Esophagus mucosa (tissue), 1 donor: ENCODE measurements around the gene ZNF382. TPM values are rescaled to one million over a fixed set of nuclear protein-coding genes. Genes with fewer than 3 reads are reported as not detected.
"Not testable (repeated sequence)": the region's sequence is repeated elsewhere in the genome, so short reads cannot be mapped to it uniquely, and the experiment has no call there.

Source experiments
- ATAC-seq: fragments of 200-7000 bp; cut with Tn5 transposase; one replicate; pipeline ENCODE4 v1.9.1; 2020
- total RNA-seq: library from RNA; stranded (reverse); gene quantifications from one replicate; pipeline ENCODE4 v1.2.4, GENCODE V29; 2023
- donor health status: DM: yes; HTN: yes; CAD: no.

The ZNF382 gene
- 0.72 TPM for total RNA-seq

DNA sequence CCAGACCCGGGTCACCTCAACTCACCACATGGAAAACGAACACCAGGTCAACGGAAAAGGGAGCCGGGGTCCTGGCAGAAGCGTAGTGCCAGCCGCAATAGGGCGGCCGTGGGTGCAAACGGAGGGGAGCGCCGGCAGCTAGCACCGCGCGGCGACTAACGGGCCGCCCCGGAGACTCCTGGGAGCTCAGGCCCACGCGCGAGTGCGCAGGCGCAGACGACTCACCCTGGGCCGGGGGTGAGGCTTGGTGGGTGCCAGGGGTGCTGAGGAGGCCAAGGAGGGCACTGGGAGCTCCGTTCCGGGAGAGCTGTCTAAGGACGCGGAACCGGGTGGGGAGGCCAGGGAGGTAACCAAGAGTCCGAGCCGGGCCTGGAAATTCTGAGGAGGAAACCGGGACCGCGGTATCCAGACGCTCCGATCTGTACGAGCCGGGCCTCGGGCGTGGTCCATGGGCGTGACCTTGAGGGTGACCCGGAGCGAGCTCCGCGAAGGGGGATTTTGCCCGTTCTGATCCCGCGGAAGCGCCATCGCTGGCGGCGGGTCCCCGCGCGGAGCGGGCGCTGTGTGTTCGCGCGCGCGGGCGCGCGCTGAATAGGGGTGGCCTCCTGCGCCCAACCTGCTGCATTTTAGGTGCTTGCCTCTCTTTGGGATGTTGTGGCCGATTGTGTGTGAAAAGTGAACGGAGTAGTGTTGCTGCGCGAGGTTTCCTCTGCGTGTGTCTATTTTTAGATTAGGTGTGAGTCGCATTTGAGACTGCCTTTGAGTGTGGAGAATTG, at the start of gene ZNF382:
Gene ZNF382, plus strand, starts transcription at position 213 of the 776 bp plus-strand sequence. CDS start 4,602 bp downstream, outside the sequence.
- ATAC-seq = peak; percentile 84

DNA sequence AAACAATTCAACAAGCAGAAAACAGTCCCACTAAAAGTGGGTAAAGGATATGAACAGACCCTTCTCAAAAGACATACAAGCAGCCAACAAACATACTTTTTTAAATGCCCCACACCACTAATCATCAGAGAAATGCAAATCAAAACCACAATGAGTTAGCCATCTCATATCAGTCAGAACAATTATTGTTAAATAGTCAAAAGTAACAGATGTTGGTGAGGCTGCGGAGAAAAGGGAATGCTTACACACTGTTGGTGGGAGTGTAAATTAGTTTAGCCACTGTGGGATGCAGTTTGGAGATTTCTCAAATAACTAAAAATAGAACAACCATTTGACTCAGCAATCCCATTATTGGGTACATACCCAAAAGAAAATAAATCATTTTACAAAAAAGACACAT, 40.7 kb upstream of the ZNF382 start:
- ATAC-seq = no peak

- ATAC-seq = no peak
Observed at GRCh38 chr19:36572593-36573019, 32.5 kb upstream of the ZNF382 start.

DNA sequence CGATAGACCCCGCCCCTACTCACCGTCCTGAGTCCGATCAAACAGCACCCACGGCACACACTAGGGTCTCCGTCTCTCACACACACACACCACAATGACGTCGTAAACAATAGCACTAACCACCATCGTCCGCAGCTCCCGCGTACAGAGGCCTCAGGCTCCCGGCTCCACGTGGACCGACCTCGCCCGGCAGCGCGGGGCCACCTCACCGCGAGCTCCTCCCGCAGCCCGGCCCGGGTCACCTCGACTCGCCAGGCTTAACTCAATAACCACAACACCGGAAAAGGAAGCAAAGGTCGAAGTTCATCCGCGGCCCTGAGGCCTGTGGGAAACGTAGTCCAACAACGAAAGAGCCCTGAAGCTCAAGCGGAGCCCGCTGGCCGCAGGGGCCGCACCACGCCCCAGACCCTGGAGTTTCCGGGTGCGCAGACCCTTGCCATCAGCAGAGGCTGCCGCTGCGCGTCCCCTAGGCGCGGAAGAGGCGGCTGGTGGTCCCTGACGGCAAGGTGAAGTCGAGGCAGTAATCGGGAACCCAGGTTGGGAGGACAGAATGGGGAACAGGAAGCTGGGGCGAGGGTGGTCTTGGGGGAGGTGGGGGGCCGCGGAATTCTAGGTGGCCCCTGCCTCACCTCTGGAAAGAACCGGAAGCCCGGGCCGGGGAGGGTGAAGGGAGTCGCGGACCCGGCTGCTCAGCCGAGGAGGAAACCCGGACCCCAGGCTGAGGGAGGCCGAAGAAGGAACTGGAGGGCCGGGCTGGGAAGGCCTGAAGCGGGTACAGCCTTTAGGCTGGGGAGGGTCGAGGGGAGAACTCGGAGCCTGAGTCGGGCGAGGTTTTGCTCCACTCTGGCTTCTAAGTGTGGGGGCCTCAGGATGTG, 31.9 kb upstream of the ZNF382 start, which contains the start of gene ZNF529:
Gene ZNF529, minus strand, starts transcription at position 273 of the 875 bp plus-strand sequence. CDS start 946 bp downstream, outside the sequence.
- peak; percentile 98 for ATAC-seq

DNA sequence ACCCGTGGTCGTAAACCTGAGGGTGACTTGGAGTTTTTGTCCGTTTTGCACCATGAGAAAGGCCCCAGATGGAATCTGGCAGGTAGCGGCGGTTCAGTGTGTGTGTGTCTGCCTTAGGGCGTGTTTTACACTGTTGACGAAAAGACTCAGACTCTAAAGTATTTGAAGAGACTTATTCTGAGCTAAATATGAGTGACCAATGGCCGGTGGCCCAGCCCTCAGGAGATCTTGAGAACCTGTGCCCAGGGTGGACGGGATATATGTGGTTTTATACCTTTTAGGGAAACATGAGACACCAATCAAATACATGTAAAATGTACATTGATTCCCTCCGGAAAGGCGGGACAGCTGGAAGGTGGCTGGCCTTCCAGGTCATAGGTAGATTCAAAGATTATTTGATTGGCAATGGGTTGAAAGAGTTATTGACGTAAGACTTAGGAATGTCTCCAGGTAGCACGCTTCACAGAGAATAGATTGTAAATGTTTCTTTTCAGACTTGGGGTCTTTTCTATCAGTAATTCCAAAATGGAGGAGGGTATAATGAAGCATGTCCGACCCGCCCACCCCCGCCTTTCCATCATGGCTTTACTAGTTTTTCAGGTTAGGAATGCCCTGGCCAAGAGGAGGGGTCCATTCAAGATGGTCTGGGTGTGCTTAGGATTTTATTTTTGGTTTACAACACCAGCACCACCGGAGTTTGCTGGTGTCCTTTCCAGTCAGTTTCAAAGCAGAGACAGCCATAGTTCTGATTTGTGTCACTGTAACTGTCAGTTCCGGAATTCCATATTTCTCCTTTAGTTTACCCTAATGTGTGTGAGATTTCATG, 31.0 kb upstream of the ZNF382 start:
- peak; percentile 34 for ATAC-seq

DNA sequence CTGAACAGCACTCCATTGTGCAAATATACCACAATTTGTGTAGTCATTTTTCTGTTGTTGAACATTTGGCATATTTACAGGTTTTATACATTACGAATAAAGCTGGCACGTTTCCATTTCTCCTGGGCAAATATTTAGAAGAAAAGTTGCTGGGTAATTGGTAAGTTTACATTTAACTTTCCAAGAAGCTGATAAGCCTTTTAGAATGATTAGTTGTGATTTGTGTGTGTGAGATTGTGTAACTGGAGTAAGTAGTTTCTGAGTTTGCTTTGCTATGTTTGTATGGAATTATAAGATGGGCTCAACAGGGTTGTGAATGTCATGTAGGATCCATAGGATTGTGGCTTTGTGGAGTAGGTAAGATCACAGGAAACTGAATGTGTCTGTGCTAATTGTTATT, 30.4 kb upstream of the ZNF382 start:
- no peak for ATAC-seq

DNA sequence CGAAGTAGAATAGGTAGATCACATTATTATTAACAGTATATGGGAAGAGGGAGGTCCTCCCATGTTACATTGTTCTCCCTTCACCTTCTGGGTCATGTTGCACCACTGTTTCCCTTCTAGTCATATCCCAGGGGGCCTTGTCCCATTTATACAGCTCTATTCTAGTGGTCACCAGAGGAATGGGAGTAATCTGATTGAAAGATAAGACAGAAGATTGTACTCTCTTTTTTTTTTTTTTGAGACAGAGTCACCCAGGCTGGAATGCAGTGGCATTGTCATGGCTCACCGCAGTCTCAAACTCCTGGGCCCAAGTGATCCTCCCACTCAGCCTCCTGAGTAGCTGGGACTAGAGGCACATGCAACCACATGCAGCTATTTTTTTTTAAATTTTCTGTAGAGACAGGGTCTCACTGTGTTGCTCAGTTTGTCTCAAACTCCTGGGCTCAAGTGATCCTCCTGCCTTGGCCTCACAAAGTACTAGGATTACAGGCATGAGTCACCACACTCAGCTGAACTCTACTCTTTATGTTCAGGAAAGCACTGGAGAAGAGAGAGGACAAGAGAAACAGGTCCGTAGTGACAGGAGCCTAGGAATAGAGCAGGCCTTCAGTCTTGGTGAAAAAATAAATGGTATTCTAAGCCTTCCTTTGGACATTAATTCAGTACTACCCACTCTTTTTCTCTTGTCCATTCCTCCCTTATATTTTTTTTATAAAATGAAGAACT, 27.7 kb upstream of the ZNF382 start:
- ATAC-seq = no peak

GRCh38 chr19:36579255-36579654, 25.9 kb upstream of the ZNF382 start:
- ATAC-seq = no peak

DNA sequence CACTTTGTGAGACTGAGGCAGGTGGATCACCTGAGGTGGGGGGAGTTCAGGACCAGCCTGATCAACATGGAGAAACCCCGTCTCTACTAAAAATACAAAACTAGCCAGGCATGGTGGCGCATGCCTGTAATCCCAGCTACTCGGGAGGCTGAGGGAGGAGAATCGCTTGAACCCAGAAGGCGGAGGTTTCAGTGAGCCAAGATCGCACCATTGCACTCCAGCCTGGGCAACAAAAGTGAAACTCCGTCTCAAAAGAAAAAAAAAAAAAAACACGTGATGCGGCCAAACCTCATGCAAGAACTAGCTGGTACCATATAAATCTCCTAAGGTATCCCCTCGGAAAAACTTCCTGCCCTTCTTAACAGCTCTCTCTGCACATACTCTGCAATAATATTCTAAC, 2.4 kb upstream of the ZNF382 start:
- not testable (repeated sequence) for ATAC-seq

- ATAC-seq = peak; percentile 85
Observed at GRCh38 chr19:36604656-36605100, 435 bp upstream of the ZNF382 start.

GRCh38 chr19:36605877-36606478, 865 bp downstream of the ZNF382 start:
- no peak for ATAC-seq

DNA sequence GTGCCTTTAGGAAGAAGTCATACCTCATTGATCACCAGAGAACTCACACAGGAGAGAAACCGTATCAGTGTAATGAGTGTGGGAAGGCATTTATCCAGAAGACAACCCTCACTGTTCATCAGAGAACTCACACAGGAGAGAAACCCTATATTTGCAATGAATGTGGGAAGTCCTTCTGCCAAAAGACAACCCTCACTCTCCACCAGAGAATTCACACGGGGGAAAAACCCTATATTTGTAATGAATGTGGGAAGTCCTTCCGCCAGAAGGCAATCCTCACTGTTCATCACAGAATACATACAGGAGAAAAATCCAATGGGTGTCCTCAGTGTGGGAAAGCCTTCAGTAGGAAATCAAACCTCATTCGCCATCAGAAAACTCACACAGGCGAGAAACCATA, 21.9 kb downstream of the ZNF382 start:
- ATAC-seq = no peak

- no peak for ATAC-seq
Observed at GRCh38 chr19:36635342-36635741, 30.2 kb downstream of the ZNF382 start.

- ATAC-seq = no peak
Observed at GRCh38 chr19:36638862-36639510, 33.9 kb downstream of the ZNF382 start.

GRCh38 chr19:36646746-36647145, 41.6 kb downstream of the ZNF382 start:
- no peak for ATAC-seq

DNA sequence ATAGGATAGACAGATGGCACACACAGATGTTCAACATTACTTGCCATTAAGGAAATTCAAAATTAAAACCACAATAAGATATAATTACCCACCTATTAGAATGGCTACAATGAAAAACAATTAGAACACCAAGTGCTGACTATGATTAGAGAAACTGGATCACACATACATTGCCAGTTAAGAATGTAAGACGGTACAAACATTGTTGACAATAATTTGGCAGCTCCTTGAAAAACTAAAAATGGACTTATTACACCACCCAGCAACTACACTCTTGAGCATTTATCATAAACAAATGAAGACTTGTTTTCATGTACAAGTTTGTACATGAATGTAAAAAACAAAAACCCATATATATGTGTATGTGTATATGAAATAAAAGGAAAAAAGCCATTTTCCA, 47.8 kb downstream of the ZNF382 start:
- ATAC-seq = no peak

GRCh38 chr19:36665832-36666231, 60.7 kb downstream of the ZNF382 start:
- no peak for ATAC-seq

- ATAC-seq = no peak
Observed at GRCh38 chr19:36668646-36669045, 63.5 kb downstream of the ZNF382 start.

DNA sequence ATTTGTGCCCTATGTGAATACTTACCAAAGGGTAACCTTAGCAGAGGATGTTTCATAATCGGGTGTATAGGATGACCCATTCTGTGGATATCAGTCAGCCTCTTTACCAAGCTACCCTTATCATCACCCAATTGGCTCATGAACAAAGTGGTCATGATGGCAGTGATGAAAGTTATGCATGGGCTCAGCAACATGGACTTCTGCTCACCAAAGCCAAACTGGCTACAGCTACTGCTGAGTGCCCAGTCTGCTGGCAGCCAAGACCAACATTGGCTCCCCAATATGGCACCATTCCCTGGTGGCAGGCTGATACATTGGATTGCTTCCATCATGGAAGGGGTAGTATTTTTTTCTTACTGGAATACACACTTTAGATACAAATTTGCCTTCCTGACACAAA, 67.3 kb downstream of the ZNF382 start:
- no peak for ATAC-seq

- ATAC-seq = no peak
Observed at GRCh38 chr19:36674201-36674600, 69.1 kb downstream of the ZNF382 start.

DNA sequence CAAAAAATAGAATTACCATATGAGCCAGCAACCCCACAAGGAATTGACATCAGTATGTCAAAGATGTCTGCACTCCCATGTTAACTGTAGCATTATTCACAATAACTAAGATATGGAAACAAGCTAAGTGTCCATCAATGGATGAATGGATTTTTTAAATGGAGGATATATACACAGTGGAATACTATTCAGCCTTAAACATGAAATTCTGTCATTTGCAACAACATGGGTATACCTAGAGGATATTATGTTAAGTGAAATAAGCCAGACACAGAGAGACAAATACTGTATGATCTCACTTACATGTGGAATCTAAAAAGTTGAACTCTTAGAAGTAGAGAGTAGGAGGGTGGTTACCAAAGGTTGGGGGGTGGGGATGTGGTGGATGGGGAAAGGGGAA, 74.3 kb downstream of the ZNF382 start:
- no peak for ATAC-seq
